ENCODE results near the gene TBX10.
A peak's percentile ranks its signal among the peaks of the same experiment; 100 is the strongest.
"Not testable (repeated sequence)": the region's sequence is repeated elsewhere in the genome, so short reads cannot be mapped to it uniquely, and the experiment has no call there.

Gene TBX10

GRCh38 chr11:67642173-67643120 lies 2.9 kb upstream of the TBX10 start:
- Mint-ChIP-seq H3K9me3 (no peaks in the 10 kb centered on the region), H3K4me3 (no peak overlapping the region), H3K36me3 (no peaks in the 10 kb centered on the region), H3K4me1 (peaks cover 34% of the 10 kb centered on the region), H3K27me3 (peaks cover 15% of the 10 kb centered on the region), H3K27ac (no peak overlapping the region)
- no peak for ATAC-seq

DNA sequence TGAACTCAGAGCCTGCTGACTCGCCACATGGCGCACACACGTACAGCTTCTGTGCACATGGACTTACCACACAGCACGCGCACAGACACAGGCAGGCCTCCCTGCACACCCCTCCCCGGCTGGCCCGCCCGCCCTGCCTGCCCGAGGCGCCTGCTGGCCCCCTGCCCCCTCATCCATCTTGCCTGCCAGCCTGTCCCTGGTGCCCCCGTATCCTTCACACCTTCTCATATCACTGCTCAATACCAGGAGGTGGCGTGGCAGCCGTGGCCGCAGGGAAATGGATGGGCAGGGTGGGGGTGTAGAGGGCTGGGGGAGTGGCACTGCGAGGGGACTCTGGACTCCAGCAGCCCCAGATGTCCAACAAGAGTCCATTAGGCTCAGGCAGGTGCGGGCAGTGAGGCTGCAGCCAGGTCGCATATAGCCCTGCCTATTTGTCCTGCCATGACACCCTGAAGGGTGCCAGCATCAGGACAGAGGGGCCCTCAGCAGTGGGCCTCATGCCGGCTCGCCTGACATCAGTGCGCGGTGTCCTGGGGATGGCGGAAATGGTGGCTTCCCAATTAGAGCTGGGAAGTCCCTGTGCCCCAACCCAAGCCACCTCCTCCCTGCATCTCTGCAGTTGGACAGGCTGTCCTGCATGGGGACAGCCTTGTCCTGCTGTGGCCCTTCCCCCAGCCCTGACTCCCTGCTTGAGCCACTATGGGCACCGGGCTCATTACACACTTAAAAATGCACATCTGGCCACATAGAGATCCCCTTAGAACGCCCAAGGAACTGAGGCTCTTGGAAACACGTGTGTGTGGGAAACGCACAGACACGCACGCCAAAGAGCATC lies 2.0 kb upstream of the TBX10 start:
- H3K27me3 Mint-ChIP-seq = peaks cover 15% of the 10 kb centered on the region
- no peaks in the 10 kb centered on the region for H3K36me3 Mint-ChIP-seq
- H3K4me1 Mint-ChIP-seq = peaks cover 25% of the 10 kb centered on the region
- no peak overlapping the region for H3K4me3 Mint-ChIP-seq
- H3K27ac Mint-ChIP-seq = no peak overlapping the region
- H3K9me3 Mint-ChIP-seq = no peaks in the 10 kb centered on the region
- ATAC-seq = no peak

DNA sequence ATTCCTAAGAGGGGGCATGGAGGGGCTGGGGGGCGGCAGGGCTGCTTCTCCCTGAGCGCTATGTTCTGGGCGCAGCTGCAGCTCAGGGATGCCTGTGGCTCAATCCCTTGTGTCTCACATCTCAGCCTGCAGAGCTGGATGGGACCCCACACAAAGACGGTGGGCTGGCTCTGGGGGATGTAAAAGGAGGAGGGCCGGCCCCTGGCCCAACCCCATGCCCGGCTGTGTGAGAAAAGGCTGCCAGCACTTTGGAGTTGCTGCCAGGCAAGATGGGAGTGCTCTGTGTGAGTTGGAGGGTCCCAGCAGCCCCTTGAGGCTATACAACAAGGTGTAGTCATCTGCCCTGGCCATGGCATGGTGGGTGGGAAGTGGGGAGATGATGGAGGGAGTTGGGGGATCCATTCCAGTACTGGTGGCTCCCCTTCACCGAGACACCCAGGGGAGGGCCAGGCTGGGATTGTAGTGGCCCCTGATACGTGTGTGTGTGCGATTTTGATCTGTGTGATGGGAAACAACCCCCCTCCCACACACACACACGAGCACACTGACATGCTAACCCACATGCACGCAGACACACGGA lies 1.3 kb upstream of the TBX10 start:
- Mint-ChIP-seq H3K27me3 (peaks cover 15% of the 10 kb centered on the region), H3K9me3 (no peaks in the 10 kb centered on the region), H3K27ac (no peak overlapping the region), H3K4me1 (peaks cover 18% of the 10 kb centered on the region), H3K36me3 (no peaks in the 10 kb centered on the region), H3K4me3 (no peak overlapping the region)
- ATAC-seq = no peak

DNA sequence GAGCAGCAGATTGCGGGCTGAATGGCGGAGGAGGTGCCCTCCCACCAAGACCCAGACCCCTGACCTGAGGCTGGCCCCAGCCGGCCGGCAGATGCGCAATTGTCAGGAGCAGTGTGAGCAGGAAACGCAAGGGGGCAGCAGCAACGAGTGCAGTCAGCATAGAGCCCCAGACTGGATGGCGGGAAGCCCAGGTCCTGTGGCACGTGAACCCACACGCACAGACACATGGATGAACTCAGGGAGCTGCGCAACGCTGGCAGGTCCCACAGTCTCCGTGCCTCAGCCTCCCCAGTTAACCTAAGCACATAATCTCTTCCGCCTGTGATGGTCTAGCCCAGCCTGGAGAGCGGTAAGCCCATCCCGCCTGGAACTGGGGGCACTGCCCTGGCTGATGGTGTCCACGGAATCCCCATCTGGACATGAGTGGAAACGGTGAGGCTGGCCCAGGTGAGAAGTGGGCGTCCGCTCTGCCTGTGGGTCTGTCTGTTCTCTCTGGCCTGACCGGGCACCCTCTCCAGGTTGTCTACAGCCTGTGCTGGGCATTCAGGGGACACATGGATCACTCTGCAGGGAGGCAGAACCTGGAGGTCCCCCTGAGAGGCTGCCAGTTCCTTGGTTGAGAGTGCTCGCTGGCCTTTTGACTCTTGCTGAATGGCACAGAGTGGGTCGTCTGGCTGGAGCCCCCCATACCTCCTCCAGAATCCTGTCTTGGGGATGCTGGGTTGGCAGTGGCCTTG lies 626 bp upstream of the TBX10 start:
- no peaks in the 10 kb centered on the region for H3K36me3 Mint-ChIP-seq
- H3K4me3 Mint-ChIP-seq = no peak overlapping the region
- ATAC-seq = peak; percentile 74
- H3K9me3 Mint-ChIP-seq = no peaks in the 10 kb centered on the region
- peaks cover 12% of the 10 kb centered on the region for H3K4me1 Mint-ChIP-seq
- H3K27me3 Mint-ChIP-seq = peaks cover 15% of the 10 kb centered on the region
- H3K27ac Mint-ChIP-seq = no peak overlapping the region

- peaks cover 15% of the 10 kb centered on the region for H3K27me3 Mint-ChIP-seq
- no peak for ATAC-seq
- H3K9me3 Mint-ChIP-seq = no peaks in the 10 kb centered on the region
- H3K4me3 Mint-ChIP-seq = no peak overlapping the region
- no peaks in the 10 kb centered on the region for H3K36me3 Mint-ChIP-seq
- H3K27ac Mint-ChIP-seq = no peak overlapping the region
- peaks cover 6% of the 10 kb centered on the region for H3K4me1 Mint-ChIP-seq
These were observed 777 bp downstream of the TBX10 start for GRCh38 chr11:67638535-67639437.

GRCh38 chr11:67637441-67637840 lies 2.1 kb downstream of the TBX10 start:
- H3K36me3 Mint-ChIP-seq, H3K9me3 Mint-ChIP-seq, H3K27ac Mint-ChIP-seq, H3K4me3 Mint-ChIP-seq, ATAC-seq, H3K4me1 Mint-ChIP-seq: not testable (repeated sequence)
- H3K27me3 Mint-ChIP-seq = peaks cover 11% of the 10 kb centered on the region

- Mint-ChIP-seq H3K27ac (no peak overlapping the region), H3K4me3 (no peak overlapping the region), H3K36me3 (no peaks in the 10 kb centered on the region), H3K9me3 (no peaks in the 10 kb centered on the region), H3K27me3 (peaks cover 6% of the 10 kb centered on the region), H3K4me1 (peaks cover 6% of the 10 kb centered on the region)
- no peak for ATAC-seq
These were observed 2.6 kb downstream of the TBX10 start for GRCh38 chr11:67636962-67637361.

- H3K27me3 Mint-ChIP-seq = peaks cover 3% of the 10 kb centered on the region
- no peaks in the 10 kb centered on the region for H3K36me3 Mint-ChIP-seq
- no peak overlapping the region for H3K27ac Mint-ChIP-seq
- no peak for ATAC-seq
- H3K9me3 Mint-ChIP-seq = no peaks in the 10 kb centered on the region
- H3K4me1 Mint-ChIP-seq = peaks cover 12% of the 10 kb centered on the region
- no peak overlapping the region for H3K4me3 Mint-ChIP-seq
These were observed 4.4 kb downstream of the TBX10 start for GRCh38 chr11:67635231-67635521.

- Mint-ChIP-seq H3K4me3 (no peak overlapping the region), H3K9me3 (no peaks in the 10 kb centered on the region), H3K36me3 (no peaks in the 10 kb centered on the region), H3K27me3 (no peaks in the 10 kb centered on the region), H3K4me1 (peaks cover 9% of the 10 kb centered on the region), H3K27ac (no peak overlapping the region)
- ATAC-seq = no peak
These were observed 5.0 kb downstream of the TBX10 start for GRCh38 chr11:67634366-67635230.

- no peaks in the 10 kb centered on the region for H3K27me3 Mint-ChIP-seq
- H3K36me3 Mint-ChIP-seq = no peaks in the 10 kb centered on the region
- peaks cover 13% of the 10 kb centered on the region for H3K4me1 Mint-ChIP-seq
- no peak overlapping the region for H3K4me3 Mint-ChIP-seq
- no peaks in the 10 kb centered on the region for H3K9me3 Mint-ChIP-seq
- H3K27ac Mint-ChIP-seq = no peak overlapping the region
- ATAC-seq = no peak
These were observed 5.7 kb downstream of the TBX10 start for GRCh38 chr11:67633758-67634365.

- no peak for ATAC-seq
- no peaks in the 10 kb centered on the region for H3K9me3 Mint-ChIP-seq
- H3K27ac Mint-ChIP-seq = no peak overlapping the region
- H3K27me3 Mint-ChIP-seq = no peaks in the 10 kb centered on the region
- peaks cover 16% of the 10 kb centered on the region for H3K4me1 Mint-ChIP-seq
- H3K36me3 Mint-ChIP-seq = no peaks in the 10 kb centered on the region
- no peak overlapping the region for H3K4me3 Mint-ChIP-seq
These were observed 6.4 kb downstream of the TBX10 start for GRCh38 chr11:67632982-67633755.

GRCh38 chr11:67632175-67632981 lies 7.2 kb downstream of the TBX10 start:
- Mint-ChIP-seq H3K4me3 (peak overlapping the region; percentile 5), H3K36me3 (peaks cover 2% of the 10 kb centered on the region), H3K27ac (no peak overlapping the region), H3K9me3 (no peaks in the 10 kb centered on the region), H3K4me1 (peaks cover 22% of the 10 kb centered on the region), H3K27me3 (no peaks in the 10 kb centered on the region)
- ATAC-seq = no peak

All from stimulated activated memory B cell treated with anti-CD40 and anti-IgM and Interleukin-4, amounts not matched to agents 10 μg/mL and 1 μg/mL and 100 μg/mL, for 72 hours (primary cell).